GM10847 (cell line): ENCODE measurements around the gene PRXL2A.

Experiments
- POLR2A ChIP-seq: IDR thresholded peaks from 2 replicates; pipeline ENCODE4 v1.6.1; 2011; ENCODE audit not compliant: insufficient read length; ENCODE audit errors: extremely low read depth

The PRXL2A gene

GRCh38 chr10:80473096-80473657 is 64.8 kb downstream of the PRXL2A start:
- TF ChIP-seq POLR2A: no peak

- TF ChIP-seq POLR2A: no peak
Measured at GRCh38 chr10:80473692-80474596, 65.6 kb downstream of the PRXL2A start.

DNA sequence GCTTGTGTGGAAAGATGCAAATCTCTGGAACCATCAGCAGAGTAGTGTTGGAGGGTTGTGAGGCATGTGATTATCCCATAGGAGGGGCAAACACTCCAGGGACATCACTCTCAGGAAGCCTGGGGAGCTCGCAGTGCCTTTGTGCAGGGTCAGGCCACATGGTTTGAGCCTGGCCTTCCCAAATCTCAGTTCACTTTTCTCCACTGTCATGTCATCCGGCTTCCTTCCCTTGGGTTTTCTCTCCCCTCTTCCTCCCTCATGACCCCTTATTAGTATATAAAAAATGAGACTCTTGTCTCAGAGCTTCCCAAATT is 66.2 kb downstream of the PRXL2A start:
- TF ChIP-seq POLR2A: no peak

GRCh38 chr10:80474941-80475340 is 66.6 kb downstream of the PRXL2A start:
- TF ChIP-seq POLR2A: no peak

DNA sequence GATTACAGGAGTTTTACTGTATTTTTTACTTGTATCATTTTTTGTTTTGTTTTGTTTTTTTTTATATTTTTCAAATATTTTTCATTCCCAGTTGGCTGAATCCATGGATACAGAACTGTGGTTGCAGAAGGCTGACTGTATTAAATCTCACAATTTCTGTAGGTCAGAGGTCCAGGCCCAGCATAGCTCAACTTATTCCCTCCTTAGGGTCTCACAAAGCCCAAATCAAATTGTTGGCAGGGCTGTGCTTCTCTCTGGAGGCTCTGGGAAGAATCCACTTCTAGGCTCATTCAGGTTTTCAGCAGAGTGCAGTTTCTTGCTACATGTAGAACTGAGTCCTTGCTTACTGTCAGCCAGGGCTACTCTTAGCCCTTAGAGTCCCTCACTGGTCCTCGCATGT is 68.3 kb downstream of the PRXL2A start:
- TF ChIP-seq POLR2A: no peak

DNA sequence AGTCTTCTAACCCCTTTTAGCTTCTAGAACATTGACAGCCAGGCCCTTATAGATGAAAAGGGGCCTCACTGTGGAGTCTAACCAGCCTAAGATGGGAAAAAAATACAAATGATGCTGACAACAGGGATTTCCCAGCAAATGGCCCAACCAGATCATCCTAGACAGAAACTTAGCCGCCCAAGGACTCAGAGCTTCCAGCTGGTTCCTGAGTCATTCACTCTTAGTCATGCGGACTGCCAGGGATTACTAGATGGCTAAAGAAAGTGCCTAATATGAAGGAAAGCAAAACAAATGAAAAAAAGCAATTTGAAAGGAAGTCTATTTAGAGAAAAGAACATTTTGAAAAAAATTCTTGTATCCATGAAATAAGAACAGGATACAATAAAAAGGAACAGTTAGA is 69.5 kb downstream of the PRXL2A start:
- TF ChIP-seq POLR2A: no peak

DNA sequence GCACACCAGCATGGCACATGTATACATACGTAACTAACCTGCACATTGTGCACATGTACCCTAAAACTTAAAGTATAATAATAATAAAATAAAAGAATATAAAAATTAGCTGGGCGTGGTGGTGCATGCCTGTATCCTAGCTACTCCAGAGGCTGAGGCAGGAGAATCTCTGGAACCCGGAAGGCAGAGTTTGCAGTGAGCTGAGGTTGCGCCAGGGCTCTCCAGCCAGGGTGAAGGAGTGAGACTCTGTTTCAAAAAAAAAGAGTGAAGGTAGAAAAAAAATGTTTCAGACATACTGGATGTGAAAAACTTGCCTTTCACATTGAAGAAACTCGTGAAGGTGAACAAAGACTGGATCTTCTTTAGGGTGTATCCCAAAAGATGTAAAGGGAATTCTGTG is 72.5 kb downstream of the PRXL2A start:
- TF ChIP-seq POLR2A: no peak

DNA sequence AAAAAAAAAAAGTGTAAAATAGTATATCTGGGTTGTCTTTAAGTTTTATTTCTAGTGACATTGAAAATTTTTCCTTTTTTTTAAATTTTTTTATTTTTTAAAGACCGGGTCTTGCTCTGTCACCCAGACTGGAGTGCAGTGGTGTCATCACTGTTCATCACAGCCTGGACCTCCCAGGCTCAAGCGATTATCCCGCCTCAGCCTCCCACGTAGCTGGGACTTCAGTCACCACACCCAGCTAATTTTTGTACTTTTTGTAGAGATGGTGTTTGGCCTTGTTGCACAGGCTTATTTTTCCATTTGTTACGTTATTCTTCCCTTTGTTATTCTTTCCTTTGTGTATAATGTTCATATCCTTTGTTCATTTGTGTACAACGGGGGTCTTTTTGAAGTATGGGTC is 75.9 kb downstream of the PRXL2A start:
- TF ChIP-seq POLR2A: no peak

DNA sequence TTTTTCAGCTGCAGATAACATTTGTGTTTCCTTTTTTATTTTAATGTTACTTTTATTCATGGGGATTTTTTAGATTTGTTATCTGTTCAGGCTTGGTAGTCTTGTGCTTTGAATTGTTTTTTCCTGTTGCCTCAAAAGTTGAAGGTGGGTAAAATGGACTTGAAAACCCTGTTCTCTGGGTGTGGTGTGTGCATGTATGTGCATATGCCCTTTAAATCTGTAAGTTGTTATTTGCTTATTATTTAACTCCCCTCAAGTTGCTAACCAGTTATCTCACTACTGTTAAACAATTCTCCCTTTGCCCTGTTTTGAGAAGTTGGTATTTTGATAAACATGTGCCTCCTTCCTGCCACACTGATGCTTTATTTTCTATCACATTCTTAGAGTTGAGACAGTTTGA is 76.3 kb downstream of the PRXL2A start:
- TF ChIP-seq POLR2A: no peak

DNA sequence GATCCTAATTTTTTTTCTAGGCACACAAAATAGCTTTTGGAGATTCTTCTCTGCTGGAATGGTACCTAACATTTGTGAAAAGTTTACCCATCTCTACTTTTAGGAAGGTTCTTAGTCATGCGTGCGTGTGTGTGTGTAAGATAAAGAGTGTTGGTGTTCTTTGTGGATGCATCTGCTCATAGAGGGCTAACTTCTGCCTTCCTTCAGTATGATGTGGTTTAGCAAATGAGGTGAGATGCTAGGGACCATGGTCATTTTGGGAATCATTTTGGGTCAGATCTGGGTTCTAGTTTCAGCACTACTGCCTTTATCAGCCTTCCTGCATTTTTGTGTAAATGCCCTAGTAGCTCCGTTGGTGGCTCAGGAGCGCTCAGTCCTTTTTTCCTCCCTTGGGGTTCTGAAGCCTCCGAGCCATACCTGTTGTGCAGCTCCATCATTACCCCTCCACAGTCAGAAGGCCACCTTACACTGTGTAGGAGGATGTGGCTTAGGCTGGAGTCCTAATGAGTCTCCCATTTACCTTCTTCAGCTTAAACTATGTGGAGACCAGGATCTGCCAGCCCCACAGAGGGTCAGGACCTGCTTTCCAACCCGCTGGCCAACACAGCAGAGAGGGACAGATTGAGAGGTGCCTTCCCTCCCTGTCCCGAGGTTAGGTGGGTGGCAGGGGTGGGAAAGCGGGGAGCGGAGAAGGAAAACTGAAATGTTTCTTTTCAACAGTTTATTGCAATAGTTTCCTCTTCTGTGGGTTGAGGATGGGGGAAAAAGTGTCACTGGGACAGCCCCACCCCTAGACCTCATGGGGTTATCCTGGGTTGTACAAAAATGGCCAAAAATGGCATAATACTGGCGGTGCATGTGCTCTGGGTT is 77.0 kb downstream of the PRXL2A start:
- TF ChIP-seq POLR2A: no peak

DNA sequence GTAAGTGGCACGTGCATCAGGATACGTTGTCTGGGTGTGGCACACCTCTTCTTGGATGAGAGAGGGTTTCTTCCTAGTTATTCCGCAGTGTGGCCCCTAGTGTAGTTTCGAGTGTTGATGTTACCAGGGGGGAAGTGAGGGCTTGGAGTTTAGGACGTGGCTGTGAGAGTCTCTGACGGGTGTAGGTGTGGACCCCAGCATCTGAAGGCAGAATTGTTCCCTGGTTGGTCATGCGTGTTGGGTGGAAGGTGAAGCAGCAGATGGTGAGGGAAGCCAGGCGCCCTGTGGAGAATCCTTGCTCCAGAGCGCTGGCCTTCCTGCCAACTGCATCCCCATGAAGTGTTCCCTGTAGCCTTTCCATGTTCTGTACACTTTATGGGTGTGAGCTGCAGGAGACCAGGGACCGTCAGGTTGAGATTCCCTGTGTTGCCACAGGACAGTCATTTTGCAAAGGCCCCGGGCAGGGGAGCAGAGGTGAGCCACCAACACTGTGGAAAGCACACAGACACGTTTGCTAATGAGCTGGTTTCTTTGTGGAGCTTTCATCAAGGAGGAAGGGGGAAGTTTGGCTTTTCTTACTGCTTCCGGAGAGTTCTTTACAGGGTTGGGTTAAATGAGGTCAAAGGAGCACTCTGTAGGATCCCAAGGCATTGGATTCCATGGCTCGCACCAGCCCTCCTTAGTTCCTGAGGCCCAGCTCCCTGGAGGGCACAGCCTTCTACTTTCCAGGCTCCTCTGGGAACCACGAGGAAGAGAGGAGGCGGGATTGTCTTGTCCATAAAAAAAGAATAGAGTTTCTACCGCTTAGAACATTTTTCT is 77.8 kb downstream of the PRXL2A start:
- TF ChIP-seq POLR2A: no peak
